ENCODE measurements around the gene SH3BP5L. TPM values are rescaled to one million over a fixed set of nuclear protein-coding genes. Genes with fewer than 3 reads are reported as not detected.

The SH3BP5L gene
- total and polyA plus RNA-seq, 2 of the 4 experiments (the other 2 are of a cell fraction) = 23.3 to 35.9 TPM

Small RNA genes lying within 50 kb of the gene (microRNA-seq; reads per million reads assigned to microRNA genes)
- 0 to 1.1 reads per million in 2 experiments for gene MIR3124 (ENCODE audit: insufficient read depth in 1 of 2, insufficient read length in 1 of 2, unreplicated experiment in 1 of 2)

Small RNA genes lying within 50 kb of the gene (small RNA-seq; reads per million reads assigned to genes)
- 0 reads per million in 5 experiments for gene MIR3124

Other genes with a start within 250 kb of the SH3BP5L start
- not detected in 2 replicates for gene OR2T10, start 228.2 kb downstream of the SH3BP5L start, total RNA-seq (2012; rRNA removed)
- not detected in 2 replicates for gene OR2T10, start 228.2 kb downstream of the SH3BP5L start, polyA plus RNA-seq (2012; rRNA removed)
- not detected in 2 replicates for gene OR2T11, start 190.8 kb downstream of the SH3BP5L start, total RNA-seq (2012; rRNA removed)
- gene OR2T11, start 190.8 kb downstream of the SH3BP5L start, polyA plus RNA-seq (2012; rRNA removed) = not detected in 2 replicates
- not detected in 2 replicates for gene OR2T35, start 180.6 kb downstream of the SH3BP5L start, total RNA-seq (2012; rRNA removed)
- gene OR2T35, start 180.6 kb downstream of the SH3BP5L start, polyA plus RNA-seq (2012; rRNA removed) = not detected in 2 replicates
- not detected in 2 replicates for gene OR2T27, start 170.4 kb downstream of the SH3BP5L start, total RNA-seq (2012; rRNA removed)
- not detected in 2 replicates for gene OR2T27, start 170.4 kb downstream of the SH3BP5L start, polyA plus RNA-seq (2012; rRNA removed)
- gene OR14I1, start 123.1 kb downstream of the SH3BP5L start, total RNA-seq (2012; rRNA removed) = not detected in 2 replicates
- gene OR14I1, start 123.1 kb downstream of the SH3BP5L start, polyA plus RNA-seq (2012; rRNA removed) = not detected in 2 replicates
- not detected in 2 replicates for gene LYPD8, start 70.2 kb downstream of the SH3BP5L start, total RNA-seq (2012; rRNA removed)
- gene LYPD8, start 70.2 kb downstream of the SH3BP5L start, polyA plus RNA-seq (2012; rRNA removed) = not detected in 2 replicates
- 6.6 and 6.9 TPM in 2 replicates for gene ZNF672, start 12.3 kb upstream of the SH3BP5L start, total RNA-seq (2012; rRNA removed)
- 12.6 and 16.2 TPM in 2 replicates for gene ZNF672, start 12.3 kb upstream of the SH3BP5L start, polyA plus RNA-seq (2012; rRNA removed)
- gene ZNF692, start 33.2 kb upstream of the SH3BP5L start, total RNA-seq (2012; rRNA removed) = 6.9 and 7.3 TPM in 2 replicates
- 50.4 and 51.5 TPM in 2 replicates for gene ZNF692, start 33.2 kb upstream of the SH3BP5L start, polyA plus RNA-seq (2012; rRNA removed)
- gene PGBD2, start 80.3 kb upstream of the SH3BP5L start, total RNA-seq (2012; rRNA removed) = 6.7 and 6.8 TPM in 2 replicates
- gene PGBD2, start 80.3 kb upstream of the SH3BP5L start, polyA plus RNA-seq (2012; rRNA removed) = 4.8 TPM in 2 replicates

All from IMR-90 (cell line).